Activated naive CD8-positive, alpha-beta T cell treated with anti-CD3 and anti-CD28 coated beads for 36 hours (primary cell): ENCODE measurements around the gene ABCB1. TPM values are rescaled to one million over a fixed set of nuclear protein-coding genes. Genes with fewer than 3 reads are reported as not detected.
A peak's percentile ranks its signal among the peaks of the same experiment; 100 is the strongest.

Experiments
- DNase-seq: peaks from one replicate; pipeline ENCODE4 v3.0.0; 2021
- H3K27ac Mint-ChIP-seq: one replicate; pipeline ENCODE4 v1.8.0; 2022; ENCODE audit warnings: mild to moderate bottlenecking, moderate library complexity, mixed read lengths
- H3K27me3 Mint-ChIP-seq: one replicate; pipeline ENCODE4 v1.8.0; 2022; ENCODE audit warnings: mild to moderate bottlenecking, mixed read lengths
- H3K36me3 Mint-ChIP-seq: one replicate; pipeline ENCODE4 v1.8.0; 2021; ENCODE audit warnings: mild to moderate bottlenecking, mixed read lengths
- H3K4me1 Mint-ChIP-seq: one replicate; pipeline ENCODE4 v1.8.0; 2021; ENCODE audit warnings: mixed read lengths
- H3K4me3 Mint-ChIP-seq: one replicate; pipeline ENCODE4 v1.8.0; 2022; ENCODE audit warnings: mild to moderate bottlenecking, moderate library complexity, mixed read lengths
- H3K9me3 Mint-ChIP-seq: one replicate; pipeline ENCODE4 v1.8.0; 2022; ENCODE audit warnings: mixed read lengths
- total RNA-seq, 2 experiments: library from RNA; stranded (reverse); gene quantifications; one replicate each; pipeline ENCODE4 v1.2.3, GENCODE V29; 2021

ABCB1 gene
- total RNA-seq, 2 experiments from 2014 or later = 9.5 to 15.3 TPM

DNA sequence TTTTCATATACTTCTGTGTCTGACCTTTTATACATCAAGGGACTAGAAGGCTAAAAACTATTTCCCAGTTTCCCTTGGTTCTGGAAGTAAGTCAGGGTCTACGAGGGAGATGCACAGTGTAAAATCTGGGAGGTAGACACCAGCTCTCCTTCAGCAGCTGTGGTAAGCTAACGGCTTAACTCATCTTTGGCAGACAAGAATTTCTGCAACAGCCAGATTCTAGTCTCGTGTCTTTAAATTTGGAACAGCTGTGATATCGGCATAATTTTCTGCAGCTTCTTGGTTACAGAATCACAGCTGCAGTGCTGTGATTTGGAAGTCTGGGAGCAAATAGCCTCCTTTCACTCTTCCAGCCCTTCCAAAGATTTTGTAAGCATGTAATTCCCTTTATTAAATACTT, 87.8 kb downstream of the ABCB1 start:
- Mint-ChIP-seq H3K9me3 (no peaks in the 10 kb centered on the region), H3K4me3 (no peak overlapping the region), H3K27ac (no peak overlapping the region), H3K27me3 (no peaks in the 10 kb centered on the region), H3K4me1 (peaks cover 2% of the 10 kb centered on the region), H3K36me3 (peaks cover 4% of the 10 kb centered on the region)
- DNase-seq = no peak

- H3K4me1 Mint-ChIP-seq = peaks cover 2% of the 10 kb centered on the region
Measured at GRCh38 chr7:87511510-87511909, 89.2 kb downstream of the ABCB1 start.

DNA sequence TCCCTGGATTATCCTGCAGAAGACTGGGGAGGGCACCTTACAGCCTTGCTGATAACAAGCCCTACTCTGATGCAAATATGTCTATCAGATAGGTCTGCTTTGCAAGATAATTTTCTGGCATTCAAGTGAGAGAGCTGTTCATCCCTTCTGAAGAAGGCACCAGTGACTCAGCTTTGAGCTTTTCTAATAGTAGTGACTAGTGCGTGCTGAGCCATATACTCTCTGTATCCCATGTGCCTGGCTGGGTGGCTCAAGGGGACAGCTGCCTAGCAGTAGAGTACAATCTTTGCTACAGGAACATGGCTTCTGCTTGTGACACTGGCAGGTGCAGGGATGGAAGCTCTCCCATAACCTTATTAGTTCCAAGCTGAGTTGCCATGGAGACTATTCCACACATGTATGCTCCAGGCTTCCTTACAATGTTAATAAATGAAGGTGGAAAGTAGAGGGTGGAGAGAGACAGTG, 90.2 kb downstream of the ABCB1 start:
- no peak for DNase-seq
- Mint-ChIP-seq H3K27ac (no peak overlapping the region), H3K9me3 (no peaks in the 10 kb centered on the region), H3K4me3 (no peak overlapping the region), H3K4me1 (peaks cover 2% of the 10 kb centered on the region), H3K27me3 (no peaks in the 10 kb centered on the region), H3K36me3 (peaks cover 6% of the 10 kb centered on the region)

More at GRCh38 chr7:87511510-87511909, 89.2 kb downstream of the ABCB1 start:
- H3K27me3 Mint-ChIP-seq = no peaks in the 10 kb centered on the region
- peaks cover 6% of the 10 kb centered on the region for H3K36me3 Mint-ChIP-seq
- no peaks in the 10 kb centered on the region for H3K9me3 Mint-ChIP-seq
- no peak for DNase-seq
- peak overlapping the region; percentile 5 for H3K27ac Mint-ChIP-seq
- no peak overlapping the region for H3K4me3 Mint-ChIP-seq

DNA sequence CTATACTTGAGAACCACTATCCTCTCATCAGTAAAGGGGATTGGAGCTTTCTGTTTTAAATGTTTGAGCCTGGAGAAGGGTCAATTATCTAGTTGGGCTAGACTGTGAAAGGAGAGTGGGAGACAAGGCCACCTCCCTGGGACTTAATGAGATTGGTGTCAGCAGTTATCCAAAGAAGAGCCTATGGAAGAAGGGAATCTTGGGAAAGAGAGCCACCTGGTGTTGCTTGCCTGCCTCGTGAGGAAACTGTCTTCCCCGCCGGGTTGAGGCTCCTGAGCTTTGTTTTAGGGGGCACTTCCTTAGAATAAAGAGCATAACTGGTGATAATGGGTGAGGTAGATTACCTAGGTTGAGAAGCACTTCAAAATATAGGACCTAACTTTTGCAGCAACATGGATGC, 93.2 kb downstream of the ABCB1 start:
- no peaks in the 10 kb centered on the region for H3K27me3 Mint-ChIP-seq
- peaks cover 2% of the 10 kb centered on the region for H3K36me3 Mint-ChIP-seq
- no peak overlapping the region for H3K27ac Mint-ChIP-seq
- no peak overlapping the region for H3K4me3 Mint-ChIP-seq
- DNase-seq = no peak
- no peaks in the 10 kb centered on the region for H3K9me3 Mint-ChIP-seq
- peaks cover 2% of the 10 kb centered on the region for H3K4me1 Mint-ChIP-seq

- Mint-ChIP-seq H3K27ac (peak overlapping the region; percentile 43), H3K4me3 (no peak overlapping the region), H3K4me1 (peaks cover 2% of the 10 kb centered on the region), H3K36me3 (peaks cover 2% of the 10 kb centered on the region), H3K27me3 (no peaks in the 10 kb centered on the region), H3K9me3 (no peaks in the 10 kb centered on the region)
- no peak for DNase-seq
Measured at GRCh38 chr7:87506246-87507180, 94.2 kb downstream of the ABCB1 start.

- no peak overlapping the region for H3K4me3 Mint-ChIP-seq
- peaks cover 2% of the 10 kb centered on the region for H3K36me3 Mint-ChIP-seq
- no peaks in the 10 kb centered on the region for H3K27me3 Mint-ChIP-seq
- no peak for DNase-seq
- no peak overlapping the region for H3K27ac Mint-ChIP-seq
- peaks cover 2% of the 10 kb centered on the region for H3K4me1 Mint-ChIP-seq
- no peaks in the 10 kb centered on the region for H3K9me3 Mint-ChIP-seq
Measured at GRCh38 chr7:87505557-87506245, 95.0 kb downstream of the ABCB1 start.

- Mint-ChIP-seq H3K27me3 (no peaks in the 10 kb centered on the region), H3K4me3 (no peak overlapping the region), H3K36me3 (peaks cover 2% of the 10 kb centered on the region), H3K9me3 (no peaks in the 10 kb centered on the region), H3K4me1 (no peaks in the 10 kb centered on the region), H3K27ac (no peak overlapping the region)
- no peak for DNase-seq
Measured at GRCh38 chr7:87505122-87505521, 95.6 kb downstream of the ABCB1 start.

DNA sequence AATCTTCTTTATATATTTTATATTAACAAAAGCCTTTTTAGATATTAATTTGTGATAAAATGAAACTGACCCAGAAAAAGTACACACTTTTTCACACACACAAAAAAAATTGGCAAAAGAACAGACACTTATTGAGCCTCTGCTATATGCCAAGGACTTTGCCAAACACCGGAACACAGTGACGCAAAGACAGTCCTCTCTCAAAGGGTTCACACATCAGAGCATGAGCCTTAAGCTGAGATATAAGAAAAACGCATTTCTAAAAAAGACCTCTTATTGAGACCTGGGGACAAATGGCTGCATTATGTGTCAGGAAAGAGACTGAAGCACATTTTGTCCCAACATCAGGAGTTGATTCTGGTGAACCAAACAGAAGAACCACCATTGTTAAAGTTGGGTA, 101.2 kb downstream of the ABCB1 start:
- Mint-ChIP-seq H3K4me1 (no peaks in the 10 kb centered on the region), H3K4me3 (no peak overlapping the region), H3K27ac (no peak overlapping the region), H3K36me3 (no peaks in the 10 kb centered on the region), H3K27me3 (no peaks in the 10 kb centered on the region), H3K9me3 (no peaks in the 10 kb centered on the region)
- no peak for DNase-seq

DNA sequence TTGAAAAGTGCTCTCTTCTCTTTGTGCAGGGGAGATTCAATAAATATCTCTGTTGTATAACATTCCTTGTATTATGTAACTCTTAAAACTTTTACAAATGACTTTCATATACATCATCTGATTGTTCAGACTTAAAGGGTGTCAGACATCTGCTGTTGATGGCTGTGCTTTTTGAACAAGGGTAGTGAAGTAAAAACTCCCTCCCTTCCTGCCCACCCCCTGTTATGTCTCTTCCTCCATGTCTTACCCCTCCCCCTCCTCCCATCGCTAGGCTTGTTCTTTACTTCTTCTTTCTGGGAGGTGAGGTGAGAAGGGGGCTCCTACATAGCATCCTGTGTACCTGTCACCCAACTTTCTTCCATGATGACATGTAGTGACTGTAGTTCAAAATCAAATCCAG, 101.8 kb downstream of the ABCB1 start:
- Mint-ChIP-seq H3K9me3 (no peaks in the 10 kb centered on the region), H3K4me3 (no peak overlapping the region), H3K36me3 (no peaks in the 10 kb centered on the region), H3K27ac (no peak overlapping the region), H3K27me3 (no peaks in the 10 kb centered on the region), H3K4me1 (no peaks in the 10 kb centered on the region)
- DNase-seq = no peak

GRCh38 chr7:87497482-87497881, 103.2 kb downstream of the ABCB1 start:
- H3K36me3 Mint-ChIP-seq = no peaks in the 10 kb centered on the region
- H3K27me3 Mint-ChIP-seq = peaks cover 6% of the 10 kb centered on the region
- no peak overlapping the region for H3K4me3 Mint-ChIP-seq
- no peak overlapping the region for H3K27ac Mint-ChIP-seq
- DNase-seq = no peak
- no peaks in the 10 kb centered on the region for H3K4me1 Mint-ChIP-seq
- no peaks in the 10 kb centered on the region for H3K9me3 Mint-ChIP-seq

- Mint-ChIP-seq H3K27ac (no peak overlapping the region), H3K27me3 (peaks cover 6% of the 10 kb centered on the region), H3K4me3 (no peak overlapping the region), H3K9me3 (peaks cover 3% of the 10 kb centered on the region), H3K4me1 (no peaks in the 10 kb centered on the region), H3K36me3 (no peaks in the 10 kb centered on the region)
- DNase-seq = no peak
Measured at GRCh38 chr7:87495366-87495765, 105.3 kb downstream of the ABCB1 start.

GRCh38 chr7:87494454-87494853, 106.2 kb downstream of the ABCB1 start:
- Mint-ChIP-seq H3K4me1 (no peaks in the 10 kb centered on the region), H3K4me3 (no peak overlapping the region), H3K27me3 (peaks cover 8% of the 10 kb centered on the region), H3K9me3 (peaks cover 5% of the 10 kb centered on the region), H3K36me3 (no peaks in the 10 kb centered on the region), H3K27ac (no peak overlapping the region)
- DNase-seq = no peak

DNA sequence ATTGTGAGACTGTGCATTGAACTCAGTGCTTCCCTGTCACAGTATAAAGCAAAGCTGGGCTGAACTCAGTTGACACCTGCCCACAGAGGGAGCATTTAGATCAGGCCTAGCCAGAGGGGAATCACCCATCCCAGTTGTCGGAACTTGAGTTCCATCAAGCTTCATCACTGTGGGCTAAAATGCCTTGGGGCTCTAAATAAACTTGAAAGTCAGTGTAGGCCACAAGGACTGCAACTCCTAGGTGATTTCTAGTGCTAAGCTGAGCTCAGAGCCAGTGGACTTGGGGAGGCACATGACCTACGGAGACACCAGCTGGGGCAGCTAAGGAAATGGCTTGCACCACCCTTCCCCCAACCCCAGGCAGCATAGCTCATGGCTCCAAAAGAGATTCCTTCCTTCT, 117.6 kb downstream of the ABCB1 start:
- H3K27ac Mint-ChIP-seq = no peak overlapping the region
- no peaks in the 10 kb centered on the region for H3K36me3 Mint-ChIP-seq
- peaks cover 15% of the 10 kb centered on the region for H3K27me3 Mint-ChIP-seq
- H3K4me3 Mint-ChIP-seq = no peak overlapping the region
- H3K9me3 Mint-ChIP-seq = no peaks in the 10 kb centered on the region
- DNase-seq = no peak
- H3K4me1 Mint-ChIP-seq = no peaks in the 10 kb centered on the region

DNA sequence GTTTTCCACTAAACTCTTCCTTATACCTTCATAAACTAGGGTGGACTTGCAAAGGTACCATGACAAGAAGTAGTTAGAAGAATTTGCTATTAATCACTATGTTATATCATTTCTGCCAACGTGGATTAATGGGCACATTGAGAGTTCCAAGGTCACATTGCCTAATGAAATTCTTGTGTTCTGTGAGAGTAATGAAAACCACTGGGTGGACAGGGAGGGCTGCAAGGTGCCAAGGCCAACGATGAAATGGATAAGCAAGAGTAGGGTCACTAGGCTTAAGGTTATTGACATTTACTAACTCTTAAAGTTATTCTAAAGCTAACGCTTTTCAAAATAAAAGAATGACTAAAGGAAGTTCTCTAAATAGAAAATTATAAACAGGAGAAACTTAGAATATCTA, 118.6 kb downstream of the ABCB1 start:
- DNase-seq = no peak
- peaks cover 21% of the 10 kb centered on the region for H3K27me3 Mint-ChIP-seq
- H3K36me3 Mint-ChIP-seq = no peaks in the 10 kb centered on the region
- no peak overlapping the region for H3K27ac Mint-ChIP-seq
- no peak overlapping the region for H3K4me3 Mint-ChIP-seq
- no peaks in the 10 kb centered on the region for H3K4me1 Mint-ChIP-seq
- no peaks in the 10 kb centered on the region for H3K9me3 Mint-ChIP-seq

GRCh38 chr7:87480386-87480785, 120.3 kb downstream of the ABCB1 start:
- Mint-ChIP-seq H3K4me1 (no peaks in the 10 kb centered on the region), H3K4me3 (no peak overlapping the region), H3K36me3 (no peaks in the 10 kb centered on the region), H3K9me3 (no peaks in the 10 kb centered on the region), H3K27me3 (peaks cover 34% of the 10 kb centered on the region), H3K27ac (no peak overlapping the region)
- DNase-seq = no peak
